Smooth muscle cell (in vitro differentiated cells): ENCODE results near the gene NTHL1. TPM values are rescaled to one million over a fixed set of nuclear protein-coding genes. Genes with fewer than 3 reads are reported as not detected.

ENCODE experiments used
- DNase-seq: peaks from one replicate; lab custom pipeline; 2025; ENCODE audit not compliant: unreplicated experiment; lab: John Stamatoyannopoulos, UW
- H2AFZ ChIP-seq: fragments of 200-600 bp; sonication (generic); 2 replicates; pipeline ENCODE4 v1.6.0; 2016; ENCODE audit warnings: antibody characterized with exemption, low read depth, mild to moderate bottlenecking
- H3F3A ChIP-seq: fragments of 200-600 bp; sonication (generic); 2 replicates; pipeline ENCODE4 v1.6.0; 2017; ENCODE audit warnings: antibody characterized with exemption, low read depth
- H3K27ac ChIP-seq: fragments of 200-600 bp; sonication (generic); 2 replicates; pipeline ENCODE4 v1.5.1; 2016; ENCODE audit warnings: low read depth, mild to moderate bottlenecking
- H3K27me3 ChIP-seq: fragments of 200-600 bp; sonication (generic); 2 replicates; pipeline ENCODE4 v1.6.1; 2016; ENCODE audit warnings: low read depth, mild to moderate bottlenecking
- H3K36me3 ChIP-seq: fragments of 200-600 bp; sonication (generic); 2 replicates; pipeline ENCODE4 v1.5.1; 2016; ENCODE audit warnings: low read depth
- H3K4me1 ChIP-seq: fragments of 200-600 bp; sonication (generic); 2 replicates; pipeline ENCODE4 v1.5.1; 2016; ENCODE audit warnings: low read depth
- H3K4me2 ChIP-seq: fragments of 200-600 bp; sonication (generic); 2 replicates; pipeline ENCODE4 v1.6.0; 2016; ENCODE audit warnings: mild to moderate bottlenecking
- H3K4me3 ChIP-seq: fragments of 200-600 bp; sonication (generic); 2 replicates; pipeline ENCODE4 v1.5.1; 2016; ENCODE audit warnings: mild to moderate bottlenecking
- H3K79me2 ChIP-seq: fragments of 200-600 bp; sonication (generic); 2 replicates; pipeline ENCODE4 v1.6.0; 2016; ENCODE audit warnings: low read depth, mild to moderate bottlenecking
- H3K9ac ChIP-seq: fragments of 200-600 bp; sonication (generic); 2 replicates; pipeline ENCODE4 v1.6.0; 2016; ENCODE audit warnings: low read depth
- H3K9me3 ChIP-seq: fragments of 200-600 bp; sonication (generic); replicated peaks from 2 replicates; pipeline ENCODE4 v1.5.1; 2016; ENCODE audit warnings: low read depth
- H4K20me1 ChIP-seq: fragments of 200-600 bp; sonication (generic); 2 replicates; pipeline ENCODE4 v1.6.0; 2016; ENCODE audit warnings: low read depth
- WGBS: methylation state at CpG from one replicate; pipeline ENCODE4 v1.1.7; 2016; ENCODE audit warnings: low lambda C conversion rate; 5-methylcytosine and 5-hydroxymethylcytosine counted together
- polyA plus RNA-seq: library from polyadenylated mRNA; unstranded; fragments of >200 nt; fragmentation: Nextera tagmentation; extraction: Ambion mirVana; gene quantifications from 2 replicates; pipeline ENCODE4 v1.2.1, GENCODE V29; 2016
- total RNA-seq: library from RNA; depleted of rRNA; stranded (reverse); fragments of >200 nt; gene quantifications from 2 replicates; pipeline ENCODE4 v1.2.3, GENCODE V29; 2014
- TF ChIP-seq, protein P1 (sequence below): fragments of 200-600 bp; sonication (generic); IDR thresholded peaks from 2 replicates; pipeline ENCODE4 v1.5.1; 2017; ENCODE audit warnings: borderline replicate concordance, mild to moderate bottlenecking, antibody characterized with exemption; ENCODE audit not compliant: insufficient read depth, poor library complexity, severe bottlenecking

Gene NTHL1
- total and polyA plus RNA-seq, 2 experiments from 2014 or later = 23.8 to 39.3 TPM

DNA sequence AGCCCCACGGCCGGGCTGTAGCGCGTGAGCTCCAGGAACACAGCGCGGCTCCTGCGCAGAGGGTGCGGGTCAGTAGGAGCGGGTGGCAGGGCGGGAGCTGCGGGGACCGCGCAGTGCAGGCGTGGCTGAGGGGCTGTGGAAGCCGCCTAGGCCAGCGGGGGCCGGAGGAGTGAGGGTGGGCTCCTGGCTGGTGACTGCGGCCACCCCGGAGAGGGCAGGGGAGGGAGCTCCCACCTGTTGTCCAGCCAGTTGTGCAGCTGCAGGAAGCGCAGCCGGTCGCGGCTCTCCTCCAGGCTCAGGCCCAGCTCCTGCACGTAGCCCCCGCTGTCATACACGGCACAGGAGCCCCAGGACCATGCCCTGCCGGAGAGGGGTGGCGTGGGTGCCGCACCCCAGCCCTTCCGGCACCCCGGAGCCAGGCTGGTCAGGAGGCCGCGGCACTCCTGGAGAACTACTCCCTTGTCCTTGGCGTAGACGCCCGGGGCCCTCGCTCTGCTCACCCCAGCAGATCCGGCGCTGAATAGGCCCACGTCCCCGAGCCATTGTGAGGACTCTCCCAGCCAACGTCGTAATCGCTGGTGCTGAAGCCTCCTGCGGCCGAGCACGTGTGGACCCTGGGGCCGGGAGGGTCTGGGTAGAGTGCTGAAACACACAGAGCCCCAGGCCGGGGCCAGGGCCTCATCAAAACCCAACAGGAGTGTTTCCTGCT lies 44.1 kb upstream of the NTHL1 start:
- peak overlapping the region; percentile 80 for H3K4me2 ChIP-seq
- WGBS = 62% methylated on average over 44 of the region's 49 CpGs
- H3K79me2 ChIP-seq = no peaks in the 10 kb centered on the region
- no peaks in the 10 kb centered on the region for H3K9me3 ChIP-seq
- DNase-seq = no peak
- H3K4me1 ChIP-seq = peaks cover 8% of the 10 kb centered on the region
- no peaks in the 10 kb centered on the region for H3K36me3 ChIP-seq
- H3K27ac ChIP-seq = no peak overlapping the region
- peaks cover 53% of the 10 kb centered on the region for H4K20me1 ChIP-seq
- H2AFZ ChIP-seq = no peak overlapping the region
- TF ChIP-seq, protein P1, sequence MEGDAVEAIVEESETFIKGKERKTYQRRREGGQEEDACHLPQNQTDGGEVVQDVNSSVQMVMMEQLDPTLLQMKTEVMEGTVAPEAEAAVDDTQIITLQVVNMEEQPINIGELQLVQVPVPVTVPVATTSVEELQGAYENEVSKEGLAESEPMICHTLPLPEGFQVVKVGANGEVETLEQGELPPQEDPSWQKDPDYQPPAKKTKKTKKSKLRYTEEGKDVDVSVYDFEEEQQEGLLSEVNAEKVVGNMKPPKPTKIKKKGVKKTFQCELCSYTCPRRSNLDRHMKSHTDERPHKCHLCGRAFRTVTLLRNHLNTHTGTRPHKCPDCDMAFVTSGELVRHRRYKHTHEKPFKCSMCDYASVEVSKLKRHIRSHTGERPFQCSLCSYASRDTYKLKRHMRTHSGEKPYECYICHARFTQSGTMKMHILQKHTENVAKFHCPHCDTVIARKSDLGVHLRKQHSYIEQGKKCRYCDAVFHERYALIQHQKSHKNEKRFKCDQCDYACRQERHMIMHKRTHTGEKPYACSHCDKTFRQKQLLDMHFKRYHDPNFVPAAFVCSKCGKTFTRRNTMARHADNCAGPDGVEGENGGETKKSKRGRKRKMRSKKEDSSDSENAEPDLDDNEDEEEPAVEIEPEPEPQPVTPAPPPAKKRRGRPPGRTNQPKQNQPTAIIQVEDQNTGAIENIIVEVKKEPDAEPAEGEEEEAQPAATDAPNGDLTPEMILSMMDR = no peak
- H3K9ac ChIP-seq = no peak overlapping the region
- H3F3A ChIP-seq = peaks cover 12% of the 10 kb centered on the region
- H3K4me3 ChIP-seq = peak overlapping the region; percentile 29
- H3K27me3 ChIP-seq = no peaks in the 10 kb centered on the region

DNA sequence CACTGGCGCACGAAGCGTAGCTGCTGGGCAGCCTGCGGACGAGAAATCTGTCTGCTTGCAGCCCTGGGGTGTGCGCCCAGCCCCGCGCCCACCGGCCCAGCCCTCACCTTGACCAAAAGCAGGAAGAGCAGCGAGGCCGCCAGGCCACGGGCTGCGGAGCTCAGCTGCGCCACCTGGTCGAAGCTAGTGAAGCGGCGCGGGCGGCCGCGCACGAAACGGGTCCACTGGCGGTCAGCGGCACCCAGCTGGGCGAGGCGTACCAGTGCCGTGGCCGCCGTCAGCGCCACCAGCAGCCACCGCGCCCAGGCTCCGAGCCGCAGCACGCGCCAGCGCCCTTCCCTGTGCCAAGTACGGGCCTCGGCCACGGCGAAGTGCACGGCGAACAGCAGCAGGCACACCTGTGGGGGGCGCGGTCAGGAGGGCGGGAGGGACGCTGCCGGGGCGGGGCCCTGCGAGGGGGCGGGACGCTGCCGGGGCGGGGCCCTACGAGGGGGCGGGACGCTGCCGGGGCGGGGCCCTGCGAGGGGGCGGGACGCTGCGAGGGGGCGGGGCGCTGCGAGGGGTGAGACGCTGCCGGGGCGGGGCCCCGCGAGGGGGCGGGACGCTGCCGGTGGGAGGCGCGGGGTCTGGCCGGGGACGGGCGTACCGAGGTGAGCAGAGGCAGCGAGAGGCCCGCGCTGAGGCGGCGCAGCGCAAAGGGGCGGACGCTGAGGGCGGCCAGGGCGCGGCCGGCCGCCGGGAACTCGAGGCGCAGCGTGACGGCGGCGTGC lies 43.3 kb upstream of the NTHL1 start:
- peak; percentile 78 for DNase-seq
- Histone ChIP-seq H2AFZ (no peak overlapping the region), H3K36me3 (no peaks in the 10 kb centered on the region), H3K79me2 (no peaks in the 10 kb centered on the region), H3K27me3 (no peaks in the 10 kb centered on the region), H3F3A (peaks cover 8% of the 10 kb centered on the region), H3K4me2 (peak overlapping the region; percentile 80), H4K20me1 (peaks cover 53% of the 10 kb centered on the region), H3K4me3 (peak overlapping the region; percentile 29), H3K9ac (no peak overlapping the region), H3K4me1 (peaks cover 8% of the 10 kb centered on the region), H3K9me3 (no peaks in the 10 kb centered on the region), H3K27ac (no peak overlapping the region)
- WGBS = 42% methylated on average over 57 of the region's 101 CpGs
- TF ChIP-seq, protein P1 = no peak

DNA sequence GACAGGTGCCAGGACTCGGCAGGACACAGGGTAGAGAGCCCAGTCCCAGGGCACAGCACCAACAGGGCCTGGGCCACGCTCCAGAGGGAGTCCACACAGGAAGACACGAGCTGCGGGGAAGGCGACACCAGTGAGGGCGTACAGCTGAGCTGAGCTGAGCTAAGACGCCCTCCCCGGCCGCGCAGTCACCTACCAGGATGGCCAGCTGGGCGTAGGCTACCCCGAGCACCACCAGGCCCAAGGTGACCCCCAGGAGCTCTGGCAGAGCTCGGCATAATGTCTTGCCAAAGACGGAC lies 42.8 kb upstream of the NTHL1 start:
- Histone ChIP-seq H2AFZ (no peak overlapping the region), H3F3A (peaks cover 8% of the 10 kb centered on the region), H4K20me1 (peaks cover 53% of the 10 kb centered on the region), H3K27me3 (no peaks in the 10 kb centered on the region), H3K36me3 (no peaks in the 10 kb centered on the region), H3K27ac (no peak overlapping the region), H3K79me2 (no peaks in the 10 kb centered on the region), H3K4me2 (no peak overlapping the region), H3K9me3 (no peaks in the 10 kb centered on the region), H3K9ac (no peak overlapping the region), H3K4me1 (peaks cover 8% of the 10 kb centered on the region), H3K4me3 (no peak overlapping the region)
- no peak for DNase-seq
- 98% methylated on average over 14 of the region's 14 CpGs for WGBS
- TF ChIP-seq, protein P1 = no peak
